ENCODE measurements around the gene BMP5.

BMP5 gene

DNA sequence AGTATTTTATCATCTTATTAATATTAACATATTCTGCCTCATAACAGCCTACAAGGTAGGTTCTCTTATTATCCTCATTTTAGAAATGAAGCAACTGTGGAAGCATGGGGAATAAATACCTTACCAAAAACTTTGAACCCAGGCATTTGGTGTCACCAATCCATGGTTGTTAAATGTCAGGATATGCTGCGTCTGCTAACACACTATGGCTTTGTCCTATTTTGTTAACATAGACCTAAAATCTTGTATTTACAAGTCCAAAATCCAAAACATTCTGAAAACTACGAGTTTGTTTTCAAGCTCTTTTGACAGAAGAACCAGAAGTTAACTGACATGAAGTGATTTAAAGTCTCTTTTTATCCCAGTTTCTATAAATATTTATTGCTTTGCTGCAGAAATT lies 53.4 kb downstream of the BMP5 start:
- TF ChIP-seq, protein P1, sequence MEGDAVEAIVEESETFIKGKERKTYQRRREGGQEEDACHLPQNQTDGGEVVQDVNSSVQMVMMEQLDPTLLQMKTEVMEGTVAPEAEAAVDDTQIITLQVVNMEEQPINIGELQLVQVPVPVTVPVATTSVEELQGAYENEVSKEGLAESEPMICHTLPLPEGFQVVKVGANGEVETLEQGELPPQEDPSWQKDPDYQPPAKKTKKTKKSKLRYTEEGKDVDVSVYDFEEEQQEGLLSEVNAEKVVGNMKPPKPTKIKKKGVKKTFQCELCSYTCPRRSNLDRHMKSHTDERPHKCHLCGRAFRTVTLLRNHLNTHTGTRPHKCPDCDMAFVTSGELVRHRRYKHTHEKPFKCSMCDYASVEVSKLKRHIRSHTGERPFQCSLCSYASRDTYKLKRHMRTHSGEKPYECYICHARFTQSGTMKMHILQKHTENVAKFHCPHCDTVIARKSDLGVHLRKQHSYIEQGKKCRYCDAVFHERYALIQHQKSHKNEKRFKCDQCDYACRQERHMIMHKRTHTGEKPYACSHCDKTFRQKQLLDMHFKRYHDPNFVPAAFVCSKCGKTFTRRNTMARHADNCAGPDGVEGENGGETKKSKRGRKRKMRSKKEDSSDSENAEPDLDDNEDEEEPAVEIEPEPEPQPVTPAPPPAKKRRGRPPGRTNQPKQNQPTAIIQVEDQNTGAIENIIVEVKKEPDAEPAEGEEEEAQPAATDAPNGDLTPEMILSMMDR (IDR thresholded peaks at IDR 0.05; ENCODE audit: low read depth, low read length, missing control alignments), result no peak
- no peak overlapping the region for H3K4me3 ChIP-seq (replicated peaks; ENCODE audit: low read depth, low read length)

GRCh38 chr6:55820696-55821095 lies 54.7 kb downstream of the BMP5 start:
- no peak for DNase-seq (ENCODE audit: extremely low read depth, low read depth)
- TF ChIP-seq, protein P1 (IDR thresholded peaks at IDR 0.05; ENCODE audit: low read depth, low read length, missing control alignments), result no peak
- no peak overlapping the region for H3K4me3 ChIP-seq (replicated peaks; ENCODE audit: low read depth, low read length)

More for the DNA sequence above, 53.4 kb downstream of the BMP5 start:
- DNase-seq (ENCODE audit: extremely low read depth, low read depth), result no peak

- TF ChIP-seq, protein P1 (IDR thresholded peaks at IDR 0.05; ENCODE audit: low read depth, low read length, missing control alignments), result no peak
- peak; percentile 22 for DNase-seq (ENCODE audit: extremely low read depth, low read depth)
- H3K4me3 ChIP-seq (replicated peaks; ENCODE audit: low read depth, low read length), result no peak overlapping the region
These were observed 55.6 kb downstream of the BMP5 start for GRCh38 chr6:55819811-55820210.

DNA sequence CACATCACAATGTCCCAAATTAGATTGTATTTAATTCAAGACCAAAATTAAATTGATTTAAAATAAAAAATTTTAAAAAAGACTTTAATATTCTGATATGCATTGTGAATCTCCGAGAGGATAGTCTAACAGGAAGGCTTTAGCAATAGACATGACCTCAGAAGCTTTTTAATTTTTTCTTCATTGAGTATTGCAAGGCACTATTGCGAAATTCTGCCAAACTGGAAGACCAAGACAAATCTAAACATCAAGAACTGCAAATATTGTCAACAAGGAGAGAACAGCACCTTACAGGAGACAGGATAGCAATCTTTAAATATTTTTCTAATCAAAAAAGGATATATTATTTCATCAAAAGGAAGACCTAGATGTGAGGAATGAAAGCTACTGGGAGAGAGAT lies 56.9 kb downstream of the BMP5 start:
- DNase-seq (ENCODE audit: extremely low read depth, low read depth), result no peak
- TF ChIP-seq, protein P1 (IDR thresholded peaks at IDR 0.05; ENCODE audit: low read depth, low read length, missing control alignments), result no peak
- no peak overlapping the region for H3K4me3 ChIP-seq (replicated peaks; ENCODE audit: low read depth, low read length)

GRCh38 chr6:55812509-55812908 lies 62.9 kb downstream of the BMP5 start:
- TF ChIP-seq, protein P1 (IDR thresholded peaks at IDR 0.05; ENCODE audit: low read depth, low read length, missing control alignments), result no peak
- no peak overlapping the region for H3K4me3 ChIP-seq (replicated peaks; ENCODE audit: low read depth, low read length)
- DNase-seq (ENCODE audit: extremely low read depth, low read depth), result no peak

GRCh38 chr6:55811074-55811473 lies 64.3 kb downstream of the BMP5 start:
- no peak for DNase-seq (ENCODE audit: extremely low read depth, low read depth)
- H3K4me3 ChIP-seq (replicated peaks; ENCODE audit: low read depth, low read length), result no peak overlapping the region
- TF ChIP-seq, protein P1 (IDR thresholded peaks at IDR 0.05; ENCODE audit: low read depth, low read length, missing control alignments), result no peak

- DNase-seq (ENCODE audit: extremely low read depth, low read depth), result no peak
- TF ChIP-seq, protein P1 (IDR thresholded peaks at IDR 0.05; ENCODE audit: low read depth, low read length, missing control alignments), result no peak
- no peak overlapping the region for H3K4me3 ChIP-seq (replicated peaks; ENCODE audit: low read depth, low read length)
These were observed 73.1 kb downstream of the BMP5 start for GRCh38 chr6:55802259-55802658.
